GM18511 (cell line): ENCODE measurements around the gene DPEP1.

Experiments used
- ATAC-seq: cut with Tn5 transposase; IDR thresholded peaks from one replicate; pipeline ENCODE4 v1.9.1; 2021; ENCODE audit warnings: mild to moderate bottlenecking, moderate library complexity; ENCODE audit not compliant: unreplicated experiment

The DPEP1 gene

DNA sequence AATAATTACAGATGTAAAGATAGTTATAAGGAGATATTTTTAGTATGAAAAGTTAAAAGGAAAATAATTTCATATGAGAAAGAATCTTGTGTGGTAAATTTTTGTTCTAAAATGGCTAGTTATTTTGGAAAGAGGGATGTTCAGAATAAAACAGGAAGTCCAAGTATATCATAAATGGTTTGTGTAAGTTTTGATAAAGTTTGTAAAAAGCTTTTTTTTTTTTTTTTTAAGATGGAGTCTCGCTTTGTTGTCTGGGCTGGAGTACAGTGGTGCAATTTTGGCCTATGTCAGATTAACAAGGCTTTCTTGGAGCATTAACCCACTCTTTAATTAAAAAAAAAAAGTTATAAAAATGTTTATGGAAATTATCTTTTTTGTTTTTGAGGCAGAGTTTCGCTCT lies 64.8 kb downstream of the DPEP1 start:
- no peak for ATAC-seq

DNA sequence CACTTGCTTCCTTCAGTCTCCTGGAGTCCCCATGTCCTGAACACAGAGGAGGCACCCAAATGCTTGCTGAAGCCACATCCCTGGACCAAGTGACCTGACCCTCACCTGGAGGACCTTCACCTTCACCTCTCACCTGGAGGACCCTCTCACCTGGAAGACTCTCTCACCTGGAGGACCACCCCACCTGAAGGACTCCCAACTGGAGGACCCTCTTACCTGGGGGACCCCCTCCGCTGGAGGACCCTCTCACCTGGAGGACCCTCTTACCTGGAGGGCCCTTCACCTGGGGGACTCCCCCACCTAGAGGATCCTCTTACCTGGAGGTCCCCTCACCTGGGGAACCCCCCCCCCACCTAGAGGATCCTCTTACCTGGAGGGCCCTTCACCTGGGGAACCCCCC lies 72.5 kb downstream of the DPEP1 start:
- no peak for ATAC-seq

DNA sequence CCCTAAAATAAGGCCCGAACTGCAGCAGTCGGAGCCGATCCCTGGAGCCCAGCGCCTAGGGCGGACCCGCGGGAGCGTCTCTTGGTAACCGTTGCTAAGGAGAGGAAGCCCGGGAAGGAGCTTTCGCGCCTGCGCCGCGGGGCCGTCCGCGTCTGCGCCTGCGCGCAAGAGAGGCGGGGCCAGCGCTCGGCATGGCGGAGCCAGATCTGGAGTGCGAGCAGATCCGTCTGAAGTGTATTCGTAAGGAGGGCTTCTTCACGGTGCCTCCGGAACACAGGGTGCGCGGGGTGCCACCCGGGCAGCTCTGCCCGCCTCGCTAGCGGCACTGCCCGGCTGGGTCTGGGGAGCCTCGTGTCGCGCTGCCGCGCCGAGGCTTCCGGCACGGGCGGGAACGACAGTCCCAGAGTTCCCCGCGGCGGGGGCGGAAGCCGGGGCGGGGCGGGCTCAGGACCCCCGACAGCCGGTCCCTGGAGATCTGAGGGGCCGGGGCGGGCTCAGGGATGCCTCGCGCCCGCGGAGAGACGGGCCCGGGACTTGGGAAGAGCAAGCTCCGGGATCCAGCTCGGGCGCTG lies 73.2 kb downstream of the DPEP1 start, which contains the start of gene CDK10:
CDK10 (plus strand) TSS at position 170 of the 572 bp plus-strand sequence; CDS start at position 192, 22 bp downstream.
- ATAC-seq = peak; percentile 85

DNA sequence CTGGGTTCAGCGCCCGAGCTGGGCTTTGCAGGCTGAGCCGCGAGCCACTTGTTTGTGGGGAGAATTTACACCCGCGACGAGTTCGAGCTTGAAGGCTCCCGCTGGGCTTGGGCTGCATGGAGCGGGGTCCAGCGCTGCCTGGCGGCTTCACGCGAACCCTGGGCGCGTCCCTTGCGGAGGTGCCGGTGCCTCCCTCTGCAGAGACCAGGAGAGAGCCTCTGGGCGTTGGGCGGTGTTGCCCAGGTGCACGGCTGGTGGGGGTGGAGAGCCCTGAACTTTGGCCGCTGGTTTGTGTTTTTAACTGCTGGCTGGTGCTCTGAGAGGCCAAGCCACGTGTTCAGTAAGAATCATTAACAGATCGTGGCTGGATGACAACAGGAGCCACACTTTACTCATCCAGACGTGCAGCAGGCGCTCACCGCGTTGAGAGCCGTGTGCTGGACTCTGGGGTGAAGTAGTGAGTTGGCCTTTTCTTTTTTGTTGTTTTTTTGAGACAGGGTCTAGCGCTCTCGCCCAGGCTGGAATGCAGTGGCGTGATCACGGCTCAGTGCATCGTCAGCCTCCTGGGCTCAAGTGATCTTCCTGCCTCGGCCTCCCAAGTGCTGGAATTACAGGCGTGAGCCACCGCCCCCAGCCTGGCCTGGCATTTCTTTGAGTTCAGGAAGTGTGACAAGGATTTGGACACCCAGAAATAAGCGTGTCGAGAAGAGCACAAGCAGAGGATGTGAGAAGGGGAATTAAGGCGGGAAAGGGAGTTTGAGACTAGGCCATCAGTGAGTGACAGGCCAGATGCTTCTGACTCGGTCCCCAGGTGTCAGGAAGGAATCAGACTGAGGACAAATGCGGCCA lies 73.9 kb downstream of the DPEP1 start:
- peak; percentile 64 for ATAC-seq
